Dedifferentiated amniotic fluid mesenchymal stem cell (primary cell): ENCODE data around the gene OR2AT4.
A peak's percentile ranks its signal among the peaks of the same experiment; 100 is the strongest.
"Not testable (repeated sequence)": the region's sequence is repeated elsewhere in the genome, so short reads cannot be mapped to it uniquely, and the experiment has no call there.

Source experiments
- DNase-seq: peaks from one replicate; pipeline ENCODE4 v3.0.0-alpha.2; 2016; ENCODE audit errors: extremely low spot score

The OR2AT4 gene

DNA sequence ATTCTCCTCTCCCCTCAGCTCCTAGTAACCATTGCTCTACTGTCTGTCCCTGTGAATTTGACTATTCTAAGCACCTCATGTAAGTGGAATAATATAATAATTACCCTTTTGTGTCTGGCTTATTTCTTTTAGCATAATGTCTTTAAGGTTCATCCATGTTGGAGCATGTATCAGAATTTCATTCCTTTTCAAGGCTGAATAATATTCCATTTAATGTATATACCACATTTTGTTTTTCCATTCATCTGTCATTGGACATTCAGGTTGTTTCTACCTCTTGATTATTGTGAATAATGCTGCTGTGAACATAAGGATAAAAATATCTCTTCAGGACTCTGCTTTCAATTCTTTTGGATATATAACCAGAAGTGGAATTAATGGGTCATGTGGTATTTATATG, 28.1 kb downstream of the OR2AT4 start:
- DNase-seq = no peak

DNA sequence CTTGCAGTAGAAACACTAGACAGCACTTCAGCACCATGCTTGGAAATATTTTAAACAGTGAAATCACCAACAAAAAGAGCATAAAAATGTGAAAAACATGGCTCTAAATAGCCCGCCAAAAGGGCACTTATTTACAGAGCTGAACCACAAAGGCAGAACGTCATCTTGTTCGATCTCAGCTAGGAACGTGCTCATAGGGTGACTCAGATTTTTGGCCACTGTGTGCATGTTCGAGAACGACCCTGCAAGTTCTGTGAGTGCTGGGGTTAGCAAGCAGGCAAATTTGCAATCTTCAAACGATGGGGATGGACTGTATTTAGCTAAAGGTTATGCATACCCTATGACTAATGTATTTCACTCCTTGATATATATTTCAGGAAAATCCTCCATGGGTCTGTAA, 30.6 kb downstream of the OR2AT4 start:
- no peak for DNase-seq

DNA sequence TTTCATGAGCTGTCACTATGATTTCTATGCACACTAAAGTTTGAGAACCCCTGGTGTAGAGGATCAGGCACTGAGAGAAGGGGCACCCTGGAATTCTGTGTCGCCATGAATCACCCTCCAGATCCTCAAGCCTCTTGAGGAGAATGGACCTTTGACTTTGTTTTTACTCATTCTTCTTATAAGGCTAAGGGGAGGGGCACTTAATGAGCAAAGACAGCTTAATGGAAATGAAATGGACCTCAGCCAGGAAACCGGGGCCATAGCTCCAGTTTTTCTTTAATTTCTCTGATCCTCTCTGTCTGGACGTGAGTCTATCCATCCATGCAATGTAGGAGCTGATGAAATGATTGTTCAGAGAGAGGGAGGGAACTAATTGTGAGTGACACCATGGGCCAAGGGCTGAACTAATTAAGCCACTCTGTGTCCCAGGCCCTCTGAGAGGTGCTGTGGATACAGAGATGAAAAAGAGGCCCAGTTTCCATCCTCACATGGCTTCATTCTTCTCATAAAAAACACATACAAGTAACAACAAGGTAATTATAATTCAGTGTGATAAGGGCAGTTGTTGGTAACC, 32.8 kb downstream of the OR2AT4 start:
- no peak for DNase-seq

DNA sequence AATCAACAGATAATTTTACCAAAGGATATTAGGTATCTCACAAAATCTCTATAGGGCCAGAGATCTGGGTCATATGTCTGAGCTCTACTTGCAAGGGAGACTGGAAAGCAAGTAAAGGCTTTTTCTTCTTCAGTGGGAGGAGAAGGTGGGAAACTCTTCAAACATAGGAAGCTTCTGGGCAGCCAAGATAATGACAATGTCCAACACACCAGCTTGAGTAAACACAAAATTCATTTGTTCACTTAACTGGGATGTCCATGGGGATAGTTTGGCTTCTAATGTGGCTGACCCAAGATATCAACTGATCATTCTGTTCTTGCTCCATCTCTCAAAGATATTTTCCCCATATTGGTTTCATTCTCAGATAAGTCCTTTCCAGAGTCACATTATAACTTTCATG, 37.4 kb downstream of the OR2AT4 start:
- DNase-seq = no peak

DNA sequence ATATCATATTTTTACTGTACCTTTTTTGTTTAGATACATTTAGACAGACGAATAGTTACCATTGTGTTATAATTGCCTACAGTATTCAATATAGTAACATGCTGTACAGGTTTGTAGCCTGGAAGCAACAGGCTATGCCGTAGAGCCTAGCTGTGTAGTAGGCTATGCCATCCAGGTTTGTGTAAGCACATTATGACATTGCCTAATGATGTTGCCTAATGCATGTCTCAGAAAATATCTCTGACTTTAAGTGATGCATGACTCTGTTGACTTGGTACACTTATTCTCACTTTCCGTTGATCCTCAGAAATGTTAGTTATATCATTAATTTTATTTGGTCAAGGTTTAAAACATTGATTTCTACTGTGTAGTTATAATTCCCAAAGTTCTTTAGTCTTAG, 39.9 kb downstream of the OR2AT4 start:
- DNase-seq = no peak

DNA sequence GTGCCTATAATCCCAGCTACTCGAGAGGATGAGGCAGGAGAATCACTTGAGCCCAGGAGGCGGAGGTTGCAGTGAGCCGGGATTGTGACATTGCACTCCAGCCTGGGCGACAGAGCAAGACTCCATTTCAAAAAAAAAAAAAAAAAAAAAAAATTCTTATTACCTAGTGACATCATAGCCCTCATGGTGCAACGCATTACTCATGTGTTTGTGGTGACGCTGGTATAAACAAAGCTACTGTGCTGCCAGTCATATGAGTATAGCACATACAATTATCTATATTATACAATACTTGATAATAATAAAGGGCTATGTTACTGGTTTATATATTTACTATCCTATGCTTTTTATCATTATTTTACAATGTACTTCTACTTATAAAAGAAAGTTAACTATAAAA, 41.2 kb downstream of the OR2AT4 start:
- DNase-seq = no peak

DNA sequence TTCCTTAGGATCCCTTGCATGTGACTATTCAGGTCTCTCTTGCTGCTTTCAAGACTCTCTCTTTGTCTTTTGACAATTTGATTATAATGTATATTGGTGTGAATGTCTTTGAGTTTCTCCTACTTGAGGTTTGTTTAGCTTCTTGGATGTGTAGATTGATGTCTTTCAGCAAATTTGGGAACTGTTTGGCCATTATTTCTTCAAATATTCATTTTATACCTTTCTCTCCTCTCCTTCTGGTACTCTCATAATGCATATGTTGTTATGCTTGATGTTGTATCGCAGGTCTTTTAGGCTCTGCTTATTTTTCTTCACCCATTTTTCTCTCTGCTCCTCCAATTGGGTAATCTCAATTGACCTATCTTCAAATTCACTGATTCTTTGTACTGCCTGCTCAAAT, 44.2 kb downstream of the OR2AT4 start:
- DNase-seq = no peak

DNA sequence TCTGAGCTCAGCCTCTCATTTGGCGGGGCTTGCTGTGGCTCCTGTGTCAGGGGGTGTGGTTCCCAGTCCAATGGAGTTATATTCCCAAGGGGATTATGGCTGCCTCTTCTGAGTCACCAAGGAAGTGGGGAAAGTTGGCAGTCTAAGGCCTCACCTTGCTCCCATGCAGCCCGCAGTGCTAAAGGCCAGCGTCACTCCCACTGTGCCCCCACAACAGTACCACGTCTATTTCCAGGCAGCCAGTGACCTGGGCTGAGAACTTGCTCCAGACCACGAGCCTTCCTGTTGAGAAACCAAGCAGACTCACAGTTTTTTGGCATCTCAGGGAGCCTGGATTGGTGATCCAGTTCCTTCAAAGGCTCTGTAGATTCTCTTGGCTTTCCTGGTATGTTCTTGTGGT, 45.6 kb downstream of the OR2AT4 start:
- no peak for DNase-seq

DNA sequence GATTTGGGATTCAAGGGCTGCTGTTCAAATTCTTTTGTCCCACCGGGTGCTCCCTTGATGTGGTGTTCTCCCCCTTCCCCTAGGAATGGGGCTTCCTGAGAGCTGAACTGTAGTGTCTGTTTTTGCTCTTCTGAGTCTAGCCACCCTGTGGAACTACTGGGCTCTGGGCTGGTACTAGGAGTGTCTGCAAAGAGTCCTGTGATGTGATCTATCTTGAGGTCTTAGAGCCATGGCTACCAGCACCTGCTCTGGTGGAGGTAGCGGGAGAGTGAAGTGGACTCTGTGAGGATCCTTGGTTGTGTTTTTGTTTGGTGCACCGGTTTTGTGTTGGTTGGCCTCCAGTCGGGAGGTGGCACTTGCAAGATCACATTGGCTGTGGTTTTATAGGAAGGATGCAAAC, 46.2 kb downstream of the OR2AT4 start:
- no peak for DNase-seq

DNA sequence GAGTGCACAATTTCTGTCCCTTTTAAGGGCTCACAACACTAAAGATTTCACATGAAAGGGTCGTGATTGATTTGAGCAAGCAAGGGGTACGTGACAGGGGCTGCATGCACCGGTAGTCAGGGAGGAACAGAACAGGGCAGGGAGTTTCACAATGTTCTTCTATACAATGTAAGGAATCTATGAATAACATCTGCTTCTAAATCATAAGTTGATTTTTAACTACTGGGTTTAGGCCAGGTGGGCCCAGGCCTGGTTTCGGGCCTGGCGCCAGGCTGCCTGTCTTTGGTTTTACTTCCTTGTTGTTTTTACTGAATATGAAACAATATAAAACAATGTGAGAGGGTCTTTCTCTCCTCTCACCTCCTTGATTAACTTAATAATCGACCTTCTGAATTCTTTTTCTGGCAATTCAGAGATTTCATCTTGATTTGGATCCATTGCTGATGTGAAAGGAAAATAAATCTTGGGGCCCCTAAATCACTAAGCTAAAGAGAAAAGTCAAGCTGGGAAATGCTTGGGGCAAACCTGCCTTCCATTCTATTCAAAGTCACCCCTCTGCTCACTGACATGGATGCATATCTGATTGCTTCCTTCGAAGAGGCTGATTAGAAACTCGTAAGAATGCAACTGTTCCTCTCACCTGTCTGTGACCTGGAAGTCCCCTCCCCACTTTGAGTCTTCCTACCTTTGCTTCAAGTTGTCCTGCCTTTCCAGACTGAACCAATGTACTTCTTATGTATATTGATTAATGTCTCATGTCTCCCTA, 47.0 kb downstream of the OR2AT4 start:
- not testable (repeated sequence) for DNase-seq

DNA sequence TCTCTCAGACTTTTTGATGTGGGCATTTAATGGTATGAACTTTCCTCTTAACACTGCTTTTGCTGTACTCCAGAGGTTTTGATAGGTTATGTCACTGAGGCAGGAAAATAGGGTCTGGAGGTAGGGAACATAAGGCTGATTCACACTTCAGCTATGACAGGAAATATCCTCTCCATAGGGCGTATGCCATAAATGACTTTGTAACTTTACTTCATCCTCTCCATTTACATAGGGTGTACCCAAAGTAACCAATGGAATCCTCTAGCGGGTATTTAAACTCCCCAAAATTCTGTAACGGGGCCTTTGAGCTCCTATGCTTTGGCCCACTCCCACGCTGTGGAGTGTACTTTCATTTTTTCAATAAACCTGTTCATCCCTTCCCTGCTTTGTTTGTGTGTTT, 49.5 kb downstream of the OR2AT4 start:
- no peak for DNase-seq

DNA sequence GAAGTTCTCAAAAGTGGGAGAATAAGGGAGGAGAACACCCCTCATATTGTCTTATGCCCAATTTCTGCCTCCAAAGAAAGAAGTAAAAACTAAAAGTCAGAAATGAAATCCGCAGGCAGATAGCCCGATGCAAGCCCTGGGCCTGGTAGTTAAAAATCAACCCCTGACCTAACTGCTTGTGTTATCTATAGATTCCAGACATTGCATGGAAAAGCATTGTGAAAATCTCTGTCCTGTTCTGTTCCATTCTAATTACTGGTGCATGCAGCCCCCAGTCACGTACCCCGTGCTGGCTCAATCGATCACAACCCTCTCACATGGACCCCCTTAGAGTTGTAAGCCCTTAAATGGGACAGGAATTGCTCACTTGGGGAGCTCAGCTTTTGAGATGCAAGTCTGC, 50.0 kb downstream of the OR2AT4 start:
- not testable (repeated sequence) for DNase-seq

DNA sequence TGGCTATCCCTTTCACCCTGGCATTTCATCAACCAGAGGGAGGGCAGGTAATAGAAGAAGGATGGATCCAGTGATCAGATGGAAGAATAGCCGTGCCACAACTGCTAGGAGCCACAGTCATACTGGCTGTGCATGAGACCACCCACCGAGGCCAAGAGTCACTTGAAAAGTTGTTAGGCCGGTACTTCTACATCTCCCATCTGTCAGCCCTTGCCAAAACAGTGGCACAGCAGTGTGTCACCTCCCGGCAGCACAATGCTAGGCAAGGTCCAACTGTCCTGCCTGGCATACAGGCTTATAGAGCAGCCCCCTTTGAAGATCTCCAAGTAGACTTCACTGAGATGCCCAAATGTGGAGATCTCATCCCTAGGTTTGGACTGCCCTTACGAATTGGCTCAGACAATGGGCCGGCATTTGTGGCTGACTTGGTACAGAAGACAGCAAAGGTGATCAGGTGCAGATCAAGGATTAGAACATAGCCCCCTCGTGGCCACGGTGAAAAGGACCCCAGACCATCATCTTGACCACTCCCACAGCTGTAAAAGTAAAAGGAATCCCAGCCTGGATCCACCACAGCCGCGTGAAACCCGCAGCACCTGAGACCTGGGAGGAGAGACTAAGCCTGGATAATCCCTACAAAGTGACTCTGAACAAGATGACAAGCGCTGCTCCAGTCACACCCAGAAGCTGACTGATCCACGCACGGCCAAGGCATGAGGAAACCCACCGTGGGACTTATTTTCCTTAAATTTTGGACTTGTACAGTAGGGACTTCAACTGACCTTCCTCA, 52.1 kb downstream of the OR2AT4 start:
- DNase-seq = not testable (repeated sequence)

DNA sequence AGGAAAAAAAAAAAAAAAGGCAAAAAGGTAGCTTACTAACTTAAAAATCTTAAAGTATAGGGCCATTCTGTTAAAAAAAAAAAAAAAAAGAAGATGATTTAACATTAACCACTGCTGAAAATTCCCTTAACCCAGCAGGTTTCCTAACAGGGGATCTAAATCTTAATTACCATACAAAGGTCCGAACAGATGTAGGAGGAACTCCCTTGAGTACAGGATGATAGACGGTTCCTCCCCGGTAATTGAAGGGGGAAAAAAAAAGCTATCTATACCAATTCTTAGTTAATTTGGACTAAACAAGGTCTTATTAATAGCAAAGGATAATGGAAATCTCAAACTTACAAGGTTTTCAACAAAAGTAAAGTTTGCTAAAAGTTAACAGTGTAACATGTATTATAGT, 54.9 kb downstream of the OR2AT4 start:
- not testable (repeated sequence) for DNase-seq

DNA sequence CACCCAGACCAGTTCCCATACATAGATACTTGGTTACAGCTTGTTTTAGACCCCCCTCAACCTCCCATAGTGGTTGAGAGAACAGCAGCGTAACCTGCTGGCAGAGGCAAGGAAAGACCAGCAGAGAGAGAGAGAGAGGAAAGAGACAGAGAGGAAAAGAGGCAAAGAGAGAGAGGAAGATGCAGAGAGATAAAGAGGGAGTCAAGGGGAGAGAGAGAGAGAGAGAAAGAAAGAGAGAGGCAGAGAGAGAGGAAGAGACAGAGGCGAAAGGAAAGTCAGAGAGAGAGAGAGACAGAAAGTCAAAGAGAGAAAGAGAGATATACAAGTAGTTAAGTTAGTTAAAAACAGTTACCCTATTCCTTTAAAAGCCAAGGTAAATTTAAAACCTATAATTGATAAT, 55.4 kb downstream of the OR2AT4 start:
- DNase-seq = no peak

DNA sequence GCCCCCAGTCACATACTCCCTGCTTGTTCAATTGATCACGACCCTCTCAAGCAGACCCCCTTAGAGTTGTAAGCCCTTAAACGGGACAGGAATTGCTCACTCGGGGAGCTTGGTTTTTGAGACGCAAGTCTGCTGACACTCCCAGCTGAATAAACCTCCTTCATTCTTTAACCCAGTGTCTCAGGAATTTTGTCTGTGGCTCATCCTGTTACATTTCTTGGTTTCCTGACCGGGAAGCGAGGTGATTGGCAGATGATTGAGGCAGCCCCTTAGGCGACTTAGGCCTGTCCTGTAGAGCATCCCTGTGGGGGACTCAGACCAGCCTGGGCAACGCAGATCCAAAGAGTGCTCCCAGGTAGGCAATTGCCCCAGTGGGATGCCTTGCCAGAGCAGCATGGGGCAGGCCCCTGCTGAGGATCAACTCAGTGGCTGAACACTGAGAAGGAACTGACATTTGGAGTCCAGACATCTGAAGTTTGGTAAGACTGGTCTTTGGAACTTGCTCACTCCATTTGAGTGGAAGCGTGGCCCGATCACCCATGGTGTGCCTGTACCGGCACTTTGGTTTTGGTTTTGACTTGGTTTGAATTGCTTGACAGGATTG, 56.4 kb downstream of the OR2AT4 start:
- no peak for DNase-seq

DNA sequence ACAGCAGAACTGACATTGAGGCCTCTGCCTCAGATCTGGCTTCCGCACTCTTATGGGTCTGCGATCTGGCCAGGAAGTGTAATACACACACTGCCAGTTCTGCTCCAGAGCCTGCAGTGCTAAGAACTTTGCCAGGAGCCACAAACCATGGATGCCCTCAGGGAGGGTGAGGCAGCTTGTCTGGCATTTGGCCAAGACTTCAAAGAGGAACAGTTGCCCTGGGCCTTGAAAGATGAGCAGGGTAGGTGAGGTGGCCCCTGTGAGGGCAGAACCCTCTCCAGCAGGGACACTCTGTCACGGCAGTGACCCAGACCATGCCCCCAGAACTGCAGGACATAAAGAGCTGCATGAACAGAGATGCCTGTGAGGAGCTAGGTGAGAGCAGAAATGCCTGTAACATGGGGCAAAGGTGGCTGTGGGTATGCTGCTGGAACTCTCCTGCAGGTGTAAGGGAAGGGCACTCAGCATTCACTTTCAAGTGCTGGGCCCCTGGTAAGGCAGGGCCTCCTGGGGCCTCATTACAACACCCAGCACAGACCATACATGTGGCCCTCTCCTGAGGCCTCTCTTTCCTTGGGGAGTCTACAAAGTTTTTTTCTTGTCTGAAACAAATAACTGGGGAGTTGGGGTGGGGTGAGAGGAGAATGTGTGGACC, 60.6 kb downstream of the OR2AT4 start:
- no peak for DNase-seq

DNA sequence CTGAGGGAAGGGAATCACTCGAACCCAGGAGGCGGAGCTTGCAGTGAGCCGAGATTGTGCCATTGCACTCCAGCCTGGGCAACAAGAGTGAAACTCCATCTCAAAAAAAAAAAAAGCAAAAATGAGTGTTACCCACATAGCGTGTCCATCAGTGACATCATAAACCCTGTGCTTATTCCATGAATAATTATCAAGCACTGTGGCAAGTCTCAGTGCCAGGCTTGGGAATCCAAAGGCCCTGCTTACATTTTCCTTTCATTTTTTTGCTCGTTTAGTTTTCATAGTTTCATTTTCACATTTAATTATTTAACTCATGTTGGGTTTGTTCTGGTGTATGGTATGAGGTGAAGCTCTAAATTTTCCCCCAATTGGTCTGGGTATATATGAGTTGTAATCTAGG, 61.4 kb downstream of the OR2AT4 start:
- DNase-seq = no peak

DNA sequence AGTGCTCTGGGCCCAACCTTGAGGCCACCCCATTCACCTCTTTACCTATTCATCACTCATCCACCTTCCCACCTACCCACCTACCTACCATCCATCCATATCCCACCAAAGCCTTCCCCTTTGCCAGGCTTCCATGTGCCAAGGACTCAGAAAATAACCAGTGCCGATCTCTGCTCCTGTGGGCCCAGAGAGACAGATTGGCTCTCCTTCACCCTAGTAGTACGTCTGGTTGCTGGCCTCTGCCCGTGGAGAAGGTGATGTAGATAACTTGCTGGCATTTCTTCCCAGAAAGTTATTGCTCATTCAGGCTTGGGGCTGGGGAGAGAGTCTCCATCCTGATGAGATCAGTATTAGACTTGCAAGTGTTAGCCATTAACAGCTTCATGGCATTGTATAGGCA, 62.8 kb downstream of the OR2AT4 start:
- DNase-seq = no peak

DNA sequence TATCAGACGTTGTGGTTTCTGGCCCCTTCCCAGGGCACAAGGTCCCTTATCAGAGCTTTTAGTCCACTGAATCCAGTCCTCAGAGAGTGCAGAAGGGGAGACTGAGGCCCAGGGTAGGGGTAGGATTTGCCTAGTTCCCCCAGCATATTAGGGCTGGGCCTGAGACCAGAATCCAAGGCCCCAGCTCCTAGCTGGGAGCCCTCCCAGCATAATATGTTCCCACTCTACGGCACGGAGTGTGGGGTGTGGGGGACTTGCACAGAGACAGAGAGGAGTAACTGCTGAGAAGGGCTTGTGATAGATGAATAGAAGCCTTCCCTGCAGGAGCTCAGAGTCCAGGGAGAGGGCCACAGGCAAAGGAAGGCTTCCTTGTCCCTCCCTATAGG, 64.1 kb downstream of the OR2AT4 start:
- DNase-seq = no peak

DNA sequence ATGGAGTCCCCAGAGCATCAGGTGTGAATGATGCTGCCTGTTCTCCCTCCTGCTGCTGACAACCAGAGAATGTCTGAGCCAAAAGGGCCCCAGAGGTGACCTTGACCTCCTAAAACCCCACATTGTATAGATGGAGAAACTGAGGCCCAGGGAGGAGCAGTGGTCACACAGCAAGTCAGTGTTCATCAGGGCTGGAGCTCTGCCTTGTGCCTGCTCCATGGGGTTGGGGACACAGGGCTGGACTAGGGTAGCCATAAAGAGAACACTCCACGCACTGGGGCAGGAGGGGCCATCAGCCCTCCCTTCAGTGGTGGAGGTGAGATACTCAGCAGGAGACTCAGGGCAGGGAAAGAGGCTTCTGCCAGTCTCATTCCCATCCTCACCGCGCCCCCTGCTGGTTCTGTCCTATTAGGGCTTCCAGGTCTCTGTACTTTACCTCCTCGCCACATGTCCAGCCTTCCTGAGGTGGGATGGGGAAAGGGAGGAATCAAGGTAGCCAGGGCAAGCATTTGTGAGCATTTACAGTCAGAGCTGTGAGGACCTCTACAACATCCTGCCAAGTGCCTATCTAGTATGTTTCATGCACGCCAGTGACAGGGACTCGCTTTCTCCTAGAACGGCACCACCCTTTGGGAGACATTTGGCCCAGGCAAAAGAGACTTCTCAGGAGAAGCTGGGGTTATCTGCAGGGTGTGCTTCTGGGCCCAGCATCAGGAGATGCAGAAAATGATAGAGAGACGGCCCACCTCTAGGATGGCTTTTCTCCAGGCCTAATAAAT, 64.7 kb downstream of the OR2AT4 start:
- peak; percentile 19 for DNase-seq
